Measurements from ENCODE around the gene UIMC1. TPM values are rescaled to one million over a fixed set of nuclear protein-coding genes. Genes with fewer than 3 reads are reported as not detected.

UIMC1 gene
- total RNA-seq, 2 experiments from 2014 or later: 42.7 to 78.5 TPM

DNA sequence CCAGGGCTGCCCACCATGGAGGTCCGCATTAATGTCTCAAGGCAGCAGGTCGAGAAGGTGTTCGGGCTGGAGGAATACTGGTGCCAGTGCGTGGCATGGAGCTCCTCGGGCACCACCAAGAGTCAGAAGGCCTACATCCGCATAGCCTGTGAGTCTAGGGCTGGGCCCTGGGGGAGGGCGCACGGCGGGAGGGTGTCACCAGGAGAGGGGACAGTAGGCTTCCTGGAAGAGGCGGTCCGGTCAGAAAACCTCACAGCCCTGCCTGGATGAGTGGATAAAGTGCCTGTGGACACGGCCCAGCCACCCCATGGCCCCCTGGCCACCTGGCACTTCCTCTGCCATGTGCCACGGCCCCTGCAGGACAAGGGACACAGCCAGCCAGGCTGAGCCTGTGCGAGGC, 138.5 kb downstream of the UIMC1 start:
- Histone ChIP-seq H4K20me1 (ENCODE audit: insufficient read depth, low read length) (no peaks in the 10 kb centered on the region), H2AFZ (ENCODE audit: low read length) (no peak overlapping the region), H3K9me3 (ENCODE audit: low read length) (no peaks in the 10 kb centered on the region), H3K4me2 (ENCODE audit: low read length) (no peak overlapping the region), H3K4me3 (ENCODE audit: low read depth, low read length, poor library complexity, severe bottlenecking) (no peak overlapping the region), H3K79me2 (ENCODE audit: insufficient read depth, low read depth, low read length) (no peaks in the 10 kb centered on the region), H3K9me2 (ENCODE audit: insufficient read depth, low read length) (no peaks in the 10 kb centered on the region), H3K36me3 (ENCODE audit: insufficient read depth, low read length) (no peaks in the 10 kb centered on the region), H3K27ac (ENCODE audit: low read depth, low read length, poor library complexity, severe bottlenecking) (no peak overlapping the region), H3K4me1 (ENCODE audit: insufficient read depth, low read length, poor library complexity, severe bottlenecking) (peaks cover 2% of the 10 kb centered on the region)
- CTCF ChIA-PET (ENCODE audit: unreplicated experiment): interaction anchor here (1.1 kb wide), 1 partner anchor 208 kb away, joined by 3 read pairs; no protein-coding TSS in a partner anchor
- TF ChIP-seq, protein P1, sequence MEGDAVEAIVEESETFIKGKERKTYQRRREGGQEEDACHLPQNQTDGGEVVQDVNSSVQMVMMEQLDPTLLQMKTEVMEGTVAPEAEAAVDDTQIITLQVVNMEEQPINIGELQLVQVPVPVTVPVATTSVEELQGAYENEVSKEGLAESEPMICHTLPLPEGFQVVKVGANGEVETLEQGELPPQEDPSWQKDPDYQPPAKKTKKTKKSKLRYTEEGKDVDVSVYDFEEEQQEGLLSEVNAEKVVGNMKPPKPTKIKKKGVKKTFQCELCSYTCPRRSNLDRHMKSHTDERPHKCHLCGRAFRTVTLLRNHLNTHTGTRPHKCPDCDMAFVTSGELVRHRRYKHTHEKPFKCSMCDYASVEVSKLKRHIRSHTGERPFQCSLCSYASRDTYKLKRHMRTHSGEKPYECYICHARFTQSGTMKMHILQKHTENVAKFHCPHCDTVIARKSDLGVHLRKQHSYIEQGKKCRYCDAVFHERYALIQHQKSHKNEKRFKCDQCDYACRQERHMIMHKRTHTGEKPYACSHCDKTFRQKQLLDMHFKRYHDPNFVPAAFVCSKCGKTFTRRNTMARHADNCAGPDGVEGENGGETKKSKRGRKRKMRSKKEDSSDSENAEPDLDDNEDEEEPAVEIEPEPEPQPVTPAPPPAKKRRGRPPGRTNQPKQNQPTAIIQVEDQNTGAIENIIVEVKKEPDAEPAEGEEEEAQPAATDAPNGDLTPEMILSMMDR (conservative IDR thresholded peaks at IDR 0.05; ENCODE audit: low read length): no peak
- no peak for TF ChIP-seq EZH2phosphoT487 (IDR thresholded peaks at IDR 0.05; ENCODE audit: borderline replicate concordance, low read depth, low read length)
- no TSS peak for BruUV-seq (replicated peaks)
- no peak for DNase-seq (ENCODE audit: low spot score)
- POLR2A ChIA-PET: no interaction called here
- intact Hi-C loops (cut with micrococcal nuclease; ENCODE audit: unreplicated experiment): no loop called here

DNA sequence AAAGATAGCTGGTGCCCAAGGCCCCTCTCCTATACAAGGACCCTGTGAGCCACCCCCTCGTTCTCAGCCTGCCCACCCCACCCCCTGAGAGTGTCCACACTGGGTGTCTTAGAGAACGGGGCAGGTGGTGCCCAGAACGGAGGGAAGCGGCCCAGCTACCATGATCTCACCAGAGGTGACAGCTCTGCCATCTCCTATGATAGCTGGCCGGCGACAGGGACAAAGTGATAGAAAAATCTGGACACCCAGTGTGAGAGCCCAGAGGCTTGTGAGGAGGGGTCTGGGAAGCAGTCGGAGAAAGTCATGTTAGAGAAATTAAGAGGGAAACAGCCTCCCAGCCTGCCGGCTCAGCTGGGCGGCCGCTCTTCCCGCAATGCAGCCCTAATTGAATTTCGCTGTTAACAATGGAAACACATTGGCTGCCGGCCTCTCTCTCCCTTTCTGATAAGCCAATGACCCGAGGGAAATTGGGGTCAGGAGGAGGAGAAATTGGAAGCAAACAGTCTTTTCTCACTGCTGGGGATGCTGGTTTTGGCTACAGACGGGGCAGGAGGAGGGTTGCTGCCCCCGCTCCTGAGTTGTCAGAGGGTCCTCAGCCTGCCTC, 139.8 kb downstream of the UIMC1 start:
- no peaks in the 10 kb centered on the region for H3K36me3 ChIP-seq (ENCODE audit: insufficient read depth, low read length)
- no peak for DNase-seq (ENCODE audit: low spot score)
- H3K9me2 ChIP-seq (ENCODE audit: insufficient read depth, low read length): no peaks in the 10 kb centered on the region
- H3K4me3 ChIP-seq (ENCODE audit: low read depth, low read length, poor library complexity, severe bottlenecking): no peak overlapping the region
- H3K9me3 ChIP-seq (ENCODE audit: low read length): no peaks in the 10 kb centered on the region
- no peak overlapping the region for H3K4me2 ChIP-seq (ENCODE audit: low read length)
- no peak overlapping the region for H3K27ac ChIP-seq (ENCODE audit: low read depth, low read length, poor library complexity, severe bottlenecking)
- no TSS peak for BruUV-seq (replicated peaks)
- H2AFZ ChIP-seq (ENCODE audit: low read length): no peak overlapping the region
- no peaks in the 10 kb centered on the region for H3K79me2 ChIP-seq (ENCODE audit: insufficient read depth, low read depth, low read length)
- ChIA-PET CTCF (ENCODE audit: unreplicated experiment) (interaction anchor here (1.1 kb wide), 1 partner anchor 206 kb away, joined by 3 read pairs; no protein-coding TSS in a partner anchor), POLR2A (interaction anchor here (0.6 kb wide), 1 partner anchor 18 kb away, joined by 3 read pairs; no protein-coding TSS in a partner anchor)
- no peaks in the 10 kb centered on the region for H4K20me1 ChIP-seq (ENCODE audit: insufficient read depth, low read length)
- no peak for TF ChIP-seq EZH2phosphoT487 (IDR thresholded peaks at IDR 0.05; ENCODE audit: borderline replicate concordance, low read depth, low read length)
- TF ChIP-seq, protein P1 (conservative IDR thresholded peaks at IDR 0.05; ENCODE audit: low read length): no peak
- intact Hi-C loops (cut with micrococcal nuclease; ENCODE audit: unreplicated experiment): no loop called here
- H3K4me1 ChIP-seq (ENCODE audit: insufficient read depth, low read length, poor library complexity, severe bottlenecking): peaks cover 9% of the 10 kb centered on the region

DNA sequence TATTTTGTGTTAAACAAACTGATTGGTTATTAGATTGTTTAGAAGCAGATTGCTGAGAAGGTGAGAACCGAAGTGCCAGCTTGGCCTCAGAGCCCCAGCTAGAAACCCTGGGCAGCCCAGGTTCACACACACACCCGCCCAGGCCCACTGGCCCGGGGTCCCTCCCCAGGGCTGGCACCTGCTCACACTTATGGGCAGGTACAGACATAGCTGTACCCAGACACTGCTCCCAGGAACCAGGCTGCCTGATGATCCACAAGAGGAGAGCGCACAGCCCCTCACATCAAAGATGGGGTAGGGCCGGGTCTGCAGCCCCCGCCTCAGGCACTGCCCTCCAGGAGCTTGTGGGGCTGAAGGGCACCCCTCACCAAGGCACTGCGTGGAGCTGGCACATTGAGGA, 140.6 kb downstream of the UIMC1 start:
- H3K79me2 ChIP-seq (ENCODE audit: insufficient read depth, low read depth, low read length): no peaks in the 10 kb centered on the region
- H3K4me1 ChIP-seq (ENCODE audit: insufficient read depth, low read length, poor library complexity, severe bottlenecking): peaks cover 9% of the 10 kb centered on the region
- no peak for DNase-seq (ENCODE audit: low spot score)
- CTCF ChIA-PET (ENCODE audit: unreplicated experiment): no interaction called here
- intact Hi-C loops (cut with micrococcal nuclease; ENCODE audit: unreplicated experiment): no loop called here
- H3K9me2 ChIP-seq (ENCODE audit: insufficient read depth, low read length): no peaks in the 10 kb centered on the region
- no peak overlapping the region for H3K4me2 ChIP-seq (ENCODE audit: low read length)
- H4K20me1 ChIP-seq (ENCODE audit: insufficient read depth, low read length): no peaks in the 10 kb centered on the region
- no peak overlapping the region for H3K4me3 ChIP-seq (ENCODE audit: low read depth, low read length, poor library complexity, severe bottlenecking)
- no peak overlapping the region for H3K27ac ChIP-seq (ENCODE audit: low read depth, low read length, poor library complexity, severe bottlenecking)
- no peaks in the 10 kb centered on the region for H3K36me3 ChIP-seq (ENCODE audit: insufficient read depth, low read length)
- H3K9me3 ChIP-seq (ENCODE audit: low read length): no peaks in the 10 kb centered on the region
- POLR2A ChIA-PET: no interaction called here
- H2AFZ ChIP-seq (ENCODE audit: low read length): no peak overlapping the region
- TF ChIP-seq, protein P1 (conservative IDR thresholded peaks at IDR 0.05; ENCODE audit: low read length): no peak
- no peak for TF ChIP-seq EZH2phosphoT487 (IDR thresholded peaks at IDR 0.05; ENCODE audit: borderline replicate concordance, low read depth, low read length)
- no TSS peak for BruUV-seq (replicated peaks)
